Measurements from ENCODE around the gene CEP131. TPM values are rescaled to one million over a fixed set of nuclear protein-coding genes. Genes with fewer than 3 reads are reported as not detected.

Gene CEP131
- total RNA-seq, 4 donors from 2014 or later, result 5.5 to 8.1 (median 6.0) TPM

DNA sequence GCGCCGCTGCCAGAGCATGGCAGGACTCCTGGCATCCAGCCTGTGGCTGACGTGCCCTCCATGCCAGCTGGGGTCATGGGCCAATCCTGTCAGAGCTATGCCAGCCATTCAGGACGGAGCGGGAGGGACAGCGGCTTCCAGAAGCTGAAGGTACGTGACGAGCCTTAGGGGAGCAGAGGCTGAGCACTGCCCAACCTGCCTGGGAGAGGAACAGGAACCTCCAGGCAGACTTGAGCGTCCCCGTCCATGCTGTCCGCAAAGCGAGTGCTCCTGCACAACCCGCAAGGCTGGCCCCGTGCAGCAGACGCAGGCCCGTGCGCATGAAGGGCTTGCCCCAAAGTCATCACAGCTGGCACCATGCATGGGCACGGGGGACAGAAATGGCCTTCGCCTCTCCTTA lies 37.9 kb upstream of the CEP131 start:
- Histone ChIP-seq H3K4me3 (no peak overlapping the region), H3K9me3 (no peaks in the 10 kb centered on the region), H3K27ac (no peak overlapping the region), H3K36me3 (peaks cover 34 to 93% (median 47%) of the 10 kb centered on the region in 3 donors), H3K27me3 (no peaks in the 10 kb centered on the region), H3K4me1 (peaks cover 6 to 15% (median 9%) of the 10 kb centered on the region in 3 donors)
- TF ChIP-seq, protein P1, sequence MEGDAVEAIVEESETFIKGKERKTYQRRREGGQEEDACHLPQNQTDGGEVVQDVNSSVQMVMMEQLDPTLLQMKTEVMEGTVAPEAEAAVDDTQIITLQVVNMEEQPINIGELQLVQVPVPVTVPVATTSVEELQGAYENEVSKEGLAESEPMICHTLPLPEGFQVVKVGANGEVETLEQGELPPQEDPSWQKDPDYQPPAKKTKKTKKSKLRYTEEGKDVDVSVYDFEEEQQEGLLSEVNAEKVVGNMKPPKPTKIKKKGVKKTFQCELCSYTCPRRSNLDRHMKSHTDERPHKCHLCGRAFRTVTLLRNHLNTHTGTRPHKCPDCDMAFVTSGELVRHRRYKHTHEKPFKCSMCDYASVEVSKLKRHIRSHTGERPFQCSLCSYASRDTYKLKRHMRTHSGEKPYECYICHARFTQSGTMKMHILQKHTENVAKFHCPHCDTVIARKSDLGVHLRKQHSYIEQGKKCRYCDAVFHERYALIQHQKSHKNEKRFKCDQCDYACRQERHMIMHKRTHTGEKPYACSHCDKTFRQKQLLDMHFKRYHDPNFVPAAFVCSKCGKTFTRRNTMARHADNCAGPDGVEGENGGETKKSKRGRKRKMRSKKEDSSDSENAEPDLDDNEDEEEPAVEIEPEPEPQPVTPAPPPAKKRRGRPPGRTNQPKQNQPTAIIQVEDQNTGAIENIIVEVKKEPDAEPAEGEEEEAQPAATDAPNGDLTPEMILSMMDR (IDR thresholded peaks at IDR 0.05), result no peak
- TF ChIP-seq POLR2A (IDR thresholded peaks at IDR 0.05), result no peak
- no peak for DNase-seq
- 90% methylated on average over 7 of the region's 19 CpGs; no CpG with 5 or more reads in 1 of the 2 donors for WGBS, 2 donors
- intact Hi-C loops (cut with DNase I), result loop anchor here (10.0 kb wide), 1 partner anchor 334 kb away; no protein-coding TSS in a partner anchor

DNA sequence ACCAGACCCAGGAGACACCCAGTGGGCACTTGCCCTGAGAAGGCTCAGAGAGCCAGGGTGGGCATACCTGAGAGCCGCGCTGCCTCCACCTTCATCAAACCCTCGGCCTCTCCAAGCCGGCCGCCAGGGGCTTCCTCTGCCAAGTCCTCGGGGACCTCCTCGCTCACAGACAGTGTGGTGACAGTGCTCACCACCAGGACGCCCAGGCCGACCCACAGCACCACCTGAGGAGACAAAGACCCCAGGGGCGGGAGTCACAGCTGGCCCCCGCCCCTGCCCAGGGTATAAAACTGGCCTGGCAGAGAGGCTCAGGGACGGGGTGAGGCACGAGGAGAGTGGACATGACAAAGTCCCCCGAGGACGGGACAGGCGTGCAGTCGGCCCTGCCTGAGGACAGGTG lies 37.4 kb upstream of the CEP131 start:
- H3K36me3 ChIP-seq, result peaks cover 34 to 88% (median 42%) of the 10 kb centered on the region in 3 donors
- intact Hi-C loops (cut with DNase I), result loop anchor here (10.0 kb wide), 1 partner anchor 335 kb away; no protein-coding TSS in a partner anchor
- no peaks in the 10 kb centered on the region for H3K9me3 ChIP-seq
- WGBS, 2 donors, result 100% methylated on average over 2 of the region's 17 CpGs; no CpG with 5 or more reads in 1 of the 2 donors
- no peak for DNase-seq
- H3K27ac ChIP-seq, result no peak overlapping the region
- H3K4me3 ChIP-seq, result no peak overlapping the region
- TF ChIP-seq POLR2A (IDR thresholded peaks at IDR 0.05), result no peak
- TF ChIP-seq, protein P1 (IDR thresholded peaks at IDR 0.05), result no peak
- H3K27me3 ChIP-seq, result no peaks in the 10 kb centered on the region
- H3K4me1 ChIP-seq, result peaks cover 11 to 20% (median 14%) of the 10 kb centered on the region in 3 donors

DNA sequence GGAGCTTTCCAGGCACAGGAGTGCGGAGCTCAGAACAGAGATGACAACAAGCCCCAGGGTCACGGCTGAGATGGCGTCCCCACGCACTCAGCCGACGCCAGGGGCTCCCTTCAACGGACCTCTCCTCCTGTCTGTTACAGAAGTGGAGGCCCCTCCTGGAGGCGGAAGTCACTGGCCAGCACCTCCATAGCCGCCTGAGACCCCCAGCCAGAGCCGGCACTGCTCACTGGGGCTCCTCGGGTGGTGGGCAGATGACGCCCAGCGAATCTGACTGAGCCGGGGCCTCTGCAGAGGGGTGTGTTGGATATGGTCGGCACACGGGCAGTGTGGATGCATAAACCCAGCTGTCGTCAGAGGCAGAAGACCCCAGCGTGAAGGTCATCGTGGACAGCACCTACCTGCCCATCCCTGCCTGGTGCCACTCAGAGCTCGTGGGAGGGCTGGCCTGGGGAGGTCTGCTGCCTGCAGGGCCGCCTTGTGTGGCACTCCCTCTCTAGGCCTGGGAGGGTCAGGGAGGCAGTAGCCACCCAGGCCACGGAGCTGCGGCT lies 36.4 kb upstream of the CEP131 start:
- TF ChIP-seq, protein P1 (IDR thresholded peaks at IDR 0.05), result no peak
- no peak for TF ChIP-seq POLR2A (IDR thresholded peaks at IDR 0.05)
- Histone ChIP-seq H3K27me3 (no peaks in the 10 kb centered on the region), H3K27ac (no peak overlapping the region), H3K4me1 (peaks cover 13 to 30% (median 22%) of the 10 kb centered on the region in 3 donors), H3K9me3 (no peaks in the 10 kb centered on the region), H3K4me3 (no peak overlapping the region), H3K36me3 (peaks cover 34 to 78% (median 37%) of the 10 kb centered on the region in 3 donors)
- intact Hi-C loops (cut with DNase I), result no loop called here
- no CpG with 5 or more reads among the region's 23 CpGs for WGBS, 2 donors
- DNase-seq, result no peak

DNA sequence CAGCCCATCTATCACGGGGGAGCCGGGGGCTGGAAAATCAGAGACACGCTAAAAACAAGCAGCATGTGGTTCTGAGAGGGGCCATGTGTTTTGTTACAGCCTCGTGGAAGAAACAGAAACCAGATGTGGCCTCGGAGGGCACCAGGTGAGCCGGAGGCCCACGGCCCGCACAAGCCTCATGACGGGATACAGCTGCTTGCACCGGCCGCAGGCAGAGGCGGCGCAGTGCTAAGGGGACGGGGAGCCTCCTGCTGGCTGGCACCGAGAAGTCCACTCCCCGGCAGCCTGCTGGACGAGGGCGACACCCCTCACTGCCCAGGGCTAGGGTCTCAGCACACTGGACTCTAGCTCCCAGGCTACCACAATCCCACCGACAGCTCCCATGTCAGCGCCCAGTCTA lies 35.5 kb upstream of the CEP131 start:
- no peak for DNase-seq
- TF ChIP-seq, protein P1 (IDR thresholded peaks at IDR 0.05), result no peak
- no peak for TF ChIP-seq POLR2A (IDR thresholded peaks at IDR 0.05)
- intact Hi-C loops (cut with DNase I), result no loop called here
- H3K27ac ChIP-seq, result no peak overlapping the region
- peaks cover 13 to 31% (median 22%) of the 10 kb centered on the region in 3 donors for H3K4me1 ChIP-seq
- 84 to 93% methylated on average over 4 to 14 of the region's 20 CpGs for WGBS, 2 donors
- no peaks in the 10 kb centered on the region for H3K9me3 ChIP-seq
- no peaks in the 10 kb centered on the region for H3K27me3 ChIP-seq
- H3K36me3 ChIP-seq, result peaks cover 28 to 69% (median 28%) of the 10 kb centered on the region in 3 donors
- no peak overlapping the region for H3K4me3 ChIP-seq

DNA sequence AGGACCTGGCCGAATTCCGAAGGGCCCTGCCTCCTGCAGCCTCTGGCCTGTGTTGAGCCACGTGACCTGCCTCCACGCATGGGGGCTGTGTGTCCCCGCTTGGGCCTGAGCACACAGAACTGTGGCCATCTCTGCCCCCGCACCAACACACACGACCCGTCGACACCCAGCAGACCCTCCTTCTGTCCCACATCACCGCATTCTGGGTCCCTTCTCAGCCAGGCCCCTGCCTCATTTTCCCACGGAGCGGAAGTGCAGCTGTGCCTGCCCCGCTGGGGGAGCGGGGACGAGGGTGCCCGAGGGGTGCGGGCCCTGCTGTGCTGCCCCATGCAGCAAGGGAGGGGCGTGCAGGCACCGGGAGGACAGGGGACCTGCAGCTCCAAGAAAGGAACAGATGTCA lies 34.8 kb upstream of the CEP131 start:
- Histone ChIP-seq H3K27ac (no peak overlapping the region), H3K36me3 (peaks cover 23 to 68% (median 27%) of the 10 kb centered on the region in 3 donors), H3K27me3 (no peaks in the 10 kb centered on the region), H3K4me1 (peaks cover 13 to 38% (median 22%) of the 10 kb centered on the region in 3 donors), H3K9me3 (no peaks in the 10 kb centered on the region), H3K4me3 (no peak overlapping the region)
- intact Hi-C loops (cut with DNase I), result no loop called here
- no peak for DNase-seq
- TF ChIP-seq POLR2A (IDR thresholded peaks at IDR 0.05), result no peak
- TF ChIP-seq, protein P1 (IDR thresholded peaks at IDR 0.05), result no peak
- 98 to 100% methylated on average over 3 to 7 of the region's 19 CpGs for WGBS, 2 donors
